HL-60/S4 treated with phorbol 12-myristate 13-acetate at 8.2 ng/mL for 4 days and 3 days (cell line): ENCODE measurements around the gene RILPL1.
"Not testable (repeated sequence)": the region's sequence is repeated elsewhere in the genome, so short reads cannot be mapped to it uniquely, and the experiment has no call there.

Source experiments
- in situ Hi-C: fragments of 300-500 bp; cut with MboI; formaldehyde crosslinking; loops from 2 replicates; pipeline ENCODE4 v1.15.0; 2022; ENCODE audit warnings: low sequenced_read_pairs

RILPL1 gene, protein sequence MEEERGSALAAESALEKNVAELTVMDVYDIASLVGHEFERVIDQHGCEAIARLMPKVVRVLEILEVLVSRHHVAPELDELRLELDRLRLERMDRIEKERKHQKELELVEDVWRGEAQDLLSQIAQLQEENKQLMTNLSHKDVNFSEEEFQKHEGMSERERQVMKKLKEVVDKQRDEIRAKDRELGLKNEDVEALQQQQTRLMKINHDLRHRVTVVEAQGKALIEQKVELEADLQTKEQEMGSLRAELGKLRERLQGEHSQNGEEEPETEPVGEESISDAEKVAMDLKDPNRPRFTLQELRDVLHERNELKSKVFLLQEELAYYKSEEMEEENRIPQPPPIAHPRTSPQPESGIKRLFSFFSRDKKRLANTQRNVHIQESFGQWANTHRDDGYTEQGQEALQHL

DNA sequence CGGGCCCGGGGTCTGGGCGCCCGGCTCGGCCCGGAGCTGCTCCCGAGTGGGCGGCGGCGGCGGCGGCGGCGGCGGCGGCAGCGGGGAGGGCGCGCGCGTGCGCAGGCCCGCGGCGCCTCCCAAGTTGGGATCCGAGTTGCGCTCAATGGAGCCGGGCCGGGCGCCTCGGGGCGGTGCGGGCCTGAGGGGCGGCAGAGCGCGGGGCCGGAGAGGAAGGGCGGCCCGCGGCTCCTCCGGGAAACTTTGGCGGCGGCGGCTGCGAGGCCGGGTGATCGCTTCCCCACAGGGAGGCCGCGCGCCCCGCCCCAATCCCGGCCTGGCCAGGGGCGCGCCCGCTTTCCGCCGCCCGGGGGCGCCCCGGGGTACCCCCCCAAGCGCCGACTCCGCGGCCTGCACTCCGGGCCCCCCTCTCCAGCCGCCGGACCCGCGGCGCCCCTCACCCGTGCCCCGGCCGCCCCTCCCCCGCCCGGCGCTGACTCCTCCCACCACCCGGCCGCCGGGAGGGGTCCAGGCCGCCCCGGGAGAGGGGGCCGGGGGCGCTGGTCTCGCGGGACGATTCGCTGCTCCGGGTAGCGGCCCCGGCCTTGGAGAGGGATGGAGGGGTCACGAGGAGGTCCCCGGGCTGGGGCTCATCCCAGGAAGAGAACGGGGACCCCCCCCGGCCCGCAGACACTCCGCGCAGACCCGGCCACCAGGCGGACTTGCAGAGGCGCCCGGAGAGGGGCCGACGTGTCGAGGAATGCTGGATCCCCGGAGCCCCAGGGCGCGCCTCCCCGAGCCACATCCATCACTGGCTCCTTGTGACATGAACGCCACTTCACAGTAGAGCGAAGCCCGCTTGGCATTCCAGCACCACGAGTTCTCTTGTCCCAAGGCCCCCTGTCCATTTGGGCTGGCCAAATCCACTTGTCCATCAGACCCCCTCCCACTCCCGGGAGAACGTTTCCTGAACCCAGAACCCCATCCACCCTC is at the start of gene RILPL1:
RILPL1 (minus strand) TSS at position 48 of the 972 bp plus-strand sequence. CDS start 237 bp downstream, outside the sequence.
- in situ Hi-C loops: no loop called here

DNA sequence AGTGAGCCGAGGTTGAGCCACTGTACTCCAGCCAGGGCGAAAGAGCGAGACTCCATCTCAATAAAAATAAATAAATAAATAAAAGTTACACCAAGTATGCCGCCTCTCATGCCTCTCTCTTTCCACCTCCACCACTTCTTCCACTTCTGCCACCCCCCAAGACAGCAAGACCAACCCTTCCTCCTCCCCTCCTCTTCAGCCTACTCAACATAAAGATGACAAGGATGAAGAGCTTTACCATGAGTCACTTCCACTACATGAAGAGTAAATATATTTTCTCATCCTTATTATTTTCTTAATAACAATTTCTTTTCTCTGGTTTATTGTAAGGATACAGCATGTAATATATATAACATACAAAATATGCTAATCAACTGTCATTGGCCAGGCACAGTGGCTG is 47.3 kb upstream of the RILPL1 start:
- in situ Hi-C loops: no loop called here

DNA sequence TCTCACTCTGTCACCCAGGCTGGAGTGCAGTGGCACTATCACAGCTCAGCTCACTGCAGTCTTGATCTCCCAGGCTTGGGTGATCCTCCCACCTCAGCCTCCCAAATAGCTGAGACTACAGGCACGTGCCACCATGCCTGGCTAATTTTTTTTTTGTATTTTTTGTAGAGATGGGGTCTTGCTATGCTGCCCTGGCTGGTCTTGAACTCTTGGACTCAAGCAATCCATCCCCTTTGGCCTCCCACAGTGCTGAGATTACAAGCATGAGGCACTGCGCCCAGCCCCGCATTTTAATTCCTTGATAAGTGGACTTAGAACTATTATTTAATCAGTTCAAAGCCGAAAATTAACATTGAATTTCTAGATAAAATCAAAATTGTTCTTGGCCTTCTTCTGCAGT is 45.3 kb upstream of the RILPL1 start:
- in situ Hi-C loops: not testable (repeated sequence)

DNA sequence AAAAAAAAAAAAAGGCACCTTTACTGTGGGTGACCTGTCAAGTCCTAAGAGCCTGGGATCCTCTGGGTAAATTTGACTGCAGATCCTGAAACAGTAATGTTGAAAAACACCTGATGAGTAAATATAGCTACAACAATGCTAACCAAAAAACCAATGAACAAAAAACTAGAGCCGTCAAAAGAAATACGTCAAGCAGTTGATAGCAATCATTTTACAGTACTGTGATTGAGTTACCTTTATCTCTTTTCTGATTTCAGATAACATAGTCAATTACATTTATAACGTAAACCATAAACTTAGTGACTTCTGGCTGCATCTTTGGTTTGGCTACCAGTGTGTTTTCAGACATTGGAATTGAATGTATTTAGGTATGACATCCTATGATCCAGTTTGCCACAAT is 44.7 kb upstream of the RILPL1 start:
- in situ Hi-C loops: no loop called here

DNA sequence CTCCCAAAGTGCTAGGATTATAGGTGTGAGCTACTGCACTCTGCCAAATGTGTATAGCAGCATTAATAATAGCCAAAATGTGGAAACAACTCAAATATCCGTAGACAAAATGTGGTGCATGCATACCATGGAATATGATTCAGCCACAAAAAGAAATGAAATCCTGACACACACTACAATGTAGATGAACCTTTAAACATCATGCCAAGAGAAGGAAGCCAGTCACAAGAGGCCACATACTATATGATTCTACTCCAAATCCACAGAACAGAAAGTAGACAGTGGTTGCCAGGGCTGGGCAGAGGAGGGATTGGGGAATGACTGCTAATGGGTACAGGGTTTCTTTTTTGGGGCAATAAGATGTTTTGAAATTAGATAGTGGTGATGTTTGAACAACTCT is 43.1 kb upstream of the RILPL1 start:
- in situ Hi-C loops: no loop called here

DNA sequence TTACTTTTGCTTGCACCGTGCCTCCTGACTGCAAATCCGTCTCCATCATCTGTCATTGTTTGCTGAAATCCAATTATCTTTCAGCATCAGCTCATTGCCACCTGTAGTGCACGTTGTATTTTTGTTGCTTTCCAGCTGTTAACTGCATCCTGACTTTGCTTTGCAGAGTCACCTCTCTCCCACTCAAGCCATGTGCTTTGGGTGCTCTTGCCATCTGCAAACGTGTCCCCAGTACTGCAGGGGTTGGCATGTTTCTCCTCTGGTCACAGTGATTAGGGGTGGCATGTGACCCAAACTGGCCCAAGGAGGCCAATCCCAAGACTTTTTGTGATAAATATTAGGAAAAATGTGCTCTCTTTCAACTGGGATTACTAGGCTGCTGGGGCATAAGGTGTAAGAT is 40.4 kb upstream of the RILPL1 start:
- in situ Hi-C loops: no loop called here

DNA sequence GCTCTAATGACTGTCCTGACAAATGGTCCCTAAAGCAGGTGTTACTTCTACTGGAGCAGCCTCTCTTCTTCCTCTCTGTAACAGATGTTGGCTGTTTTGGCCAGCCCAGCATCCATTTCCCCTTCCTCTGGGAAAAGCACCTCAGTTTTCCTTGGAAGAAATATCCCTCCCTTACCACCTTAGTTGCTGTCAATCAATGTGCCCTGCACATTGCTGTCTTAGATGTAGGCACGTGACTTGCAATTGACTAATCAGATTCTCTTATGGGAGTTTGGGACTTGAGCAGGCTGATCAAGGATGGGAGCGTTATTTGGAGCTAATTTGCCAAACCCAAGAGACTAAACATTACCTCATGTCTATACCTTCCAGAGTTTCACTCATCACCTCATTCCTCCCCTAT is 38.9 kb upstream of the RILPL1 start:
- in situ Hi-C loops: no loop called here

DNA sequence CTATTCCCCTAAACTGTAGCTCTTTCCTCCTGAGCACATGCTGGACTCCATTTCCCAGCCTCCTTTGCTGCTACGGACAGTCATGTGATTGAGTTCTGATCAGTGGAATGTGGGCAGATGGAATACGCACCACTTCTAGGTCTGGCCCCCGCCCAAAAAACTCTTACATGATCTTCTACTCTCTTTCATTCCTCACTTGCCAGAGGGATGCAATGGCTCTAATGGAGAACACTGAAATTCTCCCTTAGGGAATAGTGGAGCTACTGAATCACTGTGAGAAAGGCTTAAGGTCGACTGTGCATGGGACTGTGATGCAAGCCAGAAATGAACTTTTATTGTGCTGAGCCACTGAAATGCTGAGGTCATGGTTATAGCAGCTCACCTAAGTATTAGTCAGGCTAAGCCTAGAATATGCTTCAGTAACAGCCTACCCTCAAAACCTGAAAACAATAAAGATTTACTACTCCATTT is 37.9 kb upstream of the RILPL1 start:
- in situ Hi-C loops: no loop called here

DNA sequence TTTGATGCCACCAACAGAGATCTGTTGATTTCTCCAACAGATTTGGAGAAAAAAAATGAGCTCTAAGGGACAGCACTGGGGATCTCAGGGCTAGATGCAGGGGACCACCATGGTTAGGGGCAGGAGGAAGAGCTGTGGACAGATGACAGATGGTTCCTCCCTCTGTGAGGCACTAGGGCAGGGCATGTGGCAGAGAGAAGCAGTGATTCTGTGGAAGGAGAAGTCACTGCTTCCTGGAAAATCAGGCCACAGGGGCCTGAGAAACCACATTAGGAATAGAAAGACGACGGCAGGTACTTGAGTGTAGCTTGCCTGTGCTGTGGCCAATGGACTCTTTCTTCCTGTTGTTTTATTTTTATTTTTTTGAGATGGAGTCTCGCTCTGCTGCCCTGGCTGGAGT is 25.9 kb upstream of the RILPL1 start:
- in situ Hi-C loops: no loop called here

DNA sequence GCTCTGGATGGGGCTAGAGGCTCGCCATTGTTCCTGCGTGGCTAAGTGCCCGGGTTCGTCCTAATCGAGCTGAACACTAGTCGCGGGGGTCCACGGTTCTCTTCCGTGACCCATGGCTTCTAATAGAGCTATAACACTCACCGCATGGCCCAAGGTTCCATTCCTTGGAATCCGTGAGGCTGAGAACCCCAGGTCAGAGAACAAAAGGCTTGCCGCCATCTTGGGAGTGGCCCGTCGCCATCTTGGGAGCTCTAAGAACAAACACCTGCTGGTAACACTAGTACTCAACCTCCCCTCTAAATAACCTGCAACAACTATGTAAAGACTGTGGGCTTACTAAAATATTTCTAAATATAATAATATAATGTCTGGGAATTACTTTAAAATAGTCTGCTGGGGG is 25.0 kb upstream of the RILPL1 start:
- in situ Hi-C loops: not testable (repeated sequence)

DNA sequence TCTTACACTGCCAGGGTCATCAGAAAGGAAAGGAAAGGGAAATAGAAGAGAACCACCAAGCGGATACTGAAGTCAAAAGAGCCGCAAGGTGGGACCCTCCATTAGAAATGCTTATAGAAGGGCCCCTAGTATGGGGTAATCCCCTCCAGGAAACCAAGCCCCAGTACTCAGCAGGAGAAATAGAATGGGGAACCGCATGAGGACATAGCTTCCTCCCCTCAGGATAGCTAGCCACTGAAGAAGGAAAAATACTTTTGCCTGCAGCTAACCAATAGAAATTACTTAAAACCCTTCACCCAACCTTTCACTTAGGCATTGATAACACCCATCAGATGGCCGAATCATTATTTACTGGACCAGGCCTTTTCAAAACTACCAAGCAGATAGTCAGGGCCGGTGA is 21.3 kb upstream of the RILPL1 start:
- in situ Hi-C loops: not testable (repeated sequence)

DNA sequence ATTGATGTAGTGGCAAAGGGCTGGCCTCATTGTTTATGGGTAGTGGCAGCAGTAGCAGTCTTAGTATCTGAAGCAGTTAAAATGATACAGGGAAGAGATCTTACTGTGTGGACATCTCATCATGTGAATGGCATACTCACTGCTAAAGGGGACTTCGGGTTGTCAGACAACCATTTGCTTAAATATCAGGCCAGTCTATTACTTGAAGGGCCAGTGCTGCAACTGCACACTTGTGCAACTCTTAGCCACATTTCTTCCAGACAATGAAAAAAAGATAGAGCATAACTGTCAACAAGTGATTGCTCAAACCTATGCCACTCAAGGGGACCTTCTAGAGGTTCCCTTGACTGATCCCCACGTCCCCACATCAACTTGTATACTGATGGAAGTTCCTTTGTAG is 20.6 kb upstream of the RILPL1 start:
- in situ Hi-C loops: not testable (repeated sequence)

DNA sequence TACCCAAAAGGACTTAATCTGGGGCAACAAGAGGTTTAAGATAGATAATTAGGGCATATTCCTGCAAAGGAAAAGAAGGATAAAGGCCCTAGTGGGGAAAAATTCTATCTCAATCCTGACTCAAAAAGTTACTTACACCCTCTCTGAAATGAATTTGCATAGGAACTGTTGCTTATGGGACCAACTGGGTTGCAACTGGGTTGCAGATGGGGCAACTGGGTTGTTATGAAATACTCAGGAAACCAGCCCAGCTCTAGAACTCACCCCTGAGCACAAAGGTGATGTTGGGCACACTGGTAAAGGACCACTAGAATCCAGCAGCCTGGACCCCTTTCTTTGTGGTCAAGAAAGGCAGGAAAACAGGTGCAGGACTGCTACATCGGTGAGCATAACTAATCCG is 17.2 kb upstream of the RILPL1 start:
- in situ Hi-C loops: no loop called here

DNA sequence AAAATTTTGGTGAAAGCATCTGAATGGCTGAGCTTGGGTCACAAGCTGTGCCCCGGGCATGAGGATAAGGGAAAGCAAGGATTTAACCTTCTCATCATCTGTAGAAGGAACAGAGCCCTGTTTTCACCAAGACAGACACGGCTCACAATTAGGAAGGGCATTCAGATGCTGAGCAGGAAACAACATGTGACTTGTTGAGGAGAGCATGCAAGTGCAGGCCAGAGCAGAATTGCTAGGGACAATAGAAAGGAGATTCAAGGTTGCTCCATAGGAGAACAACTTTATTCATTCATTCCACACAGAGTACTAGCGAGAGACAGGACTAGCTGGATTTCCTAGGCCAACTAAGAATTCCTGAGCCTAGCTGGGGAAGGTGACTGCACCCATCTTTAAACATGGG is 14.6 kb upstream of the RILPL1 start:
- in situ Hi-C loops: no loop called here

DNA sequence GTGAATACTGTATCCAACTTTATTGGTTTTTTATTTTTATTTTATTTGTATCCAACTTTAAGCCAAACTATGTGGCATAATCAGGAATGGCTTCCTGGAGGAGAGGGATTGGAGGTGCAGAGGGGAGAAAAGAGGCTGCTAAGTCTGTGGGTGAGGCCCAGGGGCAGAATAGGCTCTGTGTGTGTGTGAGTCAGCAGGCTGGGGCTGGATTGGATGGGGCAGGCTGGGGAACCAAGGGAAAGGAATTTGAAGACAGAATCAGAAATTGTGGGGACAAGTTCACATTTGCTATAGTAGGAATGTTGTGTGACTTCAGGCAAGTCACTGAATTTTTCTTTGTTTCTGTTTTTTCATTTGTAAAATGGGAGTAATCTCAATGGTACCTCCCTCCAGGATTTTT is 12.8 kb upstream of the RILPL1 start:
- in situ Hi-C loops: no loop called here

DNA sequence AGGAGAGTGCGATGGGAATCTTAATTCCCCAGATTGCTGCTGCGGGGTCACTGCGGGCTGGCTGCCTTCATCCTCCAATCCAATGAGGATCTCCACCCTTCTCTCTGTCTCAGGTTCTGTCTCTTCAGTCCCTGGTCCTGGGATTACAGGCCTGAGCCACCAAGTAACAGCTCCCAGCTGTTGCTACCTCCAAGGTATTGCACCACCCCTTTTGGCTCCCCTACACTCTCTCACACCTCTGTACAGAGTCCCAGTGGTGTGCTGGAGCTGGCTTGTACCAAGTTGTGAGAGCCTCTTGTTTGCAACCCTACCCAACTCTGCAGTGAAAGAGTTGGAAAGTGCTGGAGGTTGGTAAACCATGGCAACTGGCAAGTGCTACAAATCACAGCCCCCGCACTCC is 10.0 kb upstream of the RILPL1 start:
- in situ Hi-C loops: no loop called here

DNA sequence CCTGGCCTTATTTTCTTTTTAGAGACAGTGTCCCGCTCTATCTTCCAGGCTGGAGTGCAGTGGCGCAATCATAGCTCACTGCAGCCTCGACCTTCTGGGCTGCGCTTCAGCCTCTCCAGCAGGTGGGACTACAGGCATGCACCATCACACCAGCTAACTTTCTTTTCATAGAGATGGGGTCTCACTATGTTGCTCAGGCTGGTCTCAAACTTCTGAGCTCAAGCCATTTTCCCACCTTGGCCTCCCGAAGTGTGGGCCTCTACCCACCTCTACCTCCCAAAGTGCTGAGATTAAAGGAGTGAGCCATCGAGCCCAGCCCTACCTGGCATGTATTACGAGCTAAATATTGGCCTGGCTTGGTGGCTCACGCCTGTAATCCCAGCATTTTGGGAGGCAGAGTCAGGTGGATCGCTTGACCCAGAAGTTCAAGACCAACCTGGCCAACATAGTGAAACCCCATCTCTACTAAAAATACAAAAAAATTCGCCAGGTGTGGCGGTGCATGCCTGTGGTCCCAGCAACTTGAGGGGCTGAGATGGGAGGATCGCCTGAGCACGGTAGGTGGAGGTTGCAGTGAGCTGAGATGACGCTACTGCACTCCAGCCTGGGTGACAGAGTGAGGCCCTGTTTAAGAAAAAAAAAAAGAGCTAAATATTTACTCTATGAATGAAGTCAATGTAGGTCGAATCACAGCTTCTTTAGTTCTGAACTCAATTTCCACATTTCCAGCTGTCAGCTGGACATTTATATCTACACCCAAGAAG is 7.6 kb upstream of the RILPL1 start:
- in situ Hi-C loops: no loop called here

DNA sequence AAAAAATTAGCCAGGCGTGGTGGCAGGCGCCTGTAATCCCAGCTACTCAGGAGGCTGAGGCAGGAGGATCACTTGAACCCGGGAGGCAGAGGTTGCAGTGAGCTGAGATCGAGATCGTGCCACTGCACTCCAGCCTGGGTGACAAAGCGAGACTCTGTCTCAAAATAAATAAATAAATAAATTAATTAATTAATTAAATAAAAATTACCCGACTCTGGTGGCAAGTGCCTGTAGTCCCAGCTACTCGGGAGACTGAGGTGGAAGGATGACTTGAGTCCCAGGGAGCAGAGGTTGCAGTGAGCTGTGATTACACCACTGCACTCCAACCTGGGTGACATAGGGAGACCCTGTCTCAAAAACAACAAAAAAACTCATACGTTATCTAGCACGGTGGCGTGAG is 2.4 kb upstream of the RILPL1 start:
- in situ Hi-C loops: not testable (repeated sequence)

DNA sequence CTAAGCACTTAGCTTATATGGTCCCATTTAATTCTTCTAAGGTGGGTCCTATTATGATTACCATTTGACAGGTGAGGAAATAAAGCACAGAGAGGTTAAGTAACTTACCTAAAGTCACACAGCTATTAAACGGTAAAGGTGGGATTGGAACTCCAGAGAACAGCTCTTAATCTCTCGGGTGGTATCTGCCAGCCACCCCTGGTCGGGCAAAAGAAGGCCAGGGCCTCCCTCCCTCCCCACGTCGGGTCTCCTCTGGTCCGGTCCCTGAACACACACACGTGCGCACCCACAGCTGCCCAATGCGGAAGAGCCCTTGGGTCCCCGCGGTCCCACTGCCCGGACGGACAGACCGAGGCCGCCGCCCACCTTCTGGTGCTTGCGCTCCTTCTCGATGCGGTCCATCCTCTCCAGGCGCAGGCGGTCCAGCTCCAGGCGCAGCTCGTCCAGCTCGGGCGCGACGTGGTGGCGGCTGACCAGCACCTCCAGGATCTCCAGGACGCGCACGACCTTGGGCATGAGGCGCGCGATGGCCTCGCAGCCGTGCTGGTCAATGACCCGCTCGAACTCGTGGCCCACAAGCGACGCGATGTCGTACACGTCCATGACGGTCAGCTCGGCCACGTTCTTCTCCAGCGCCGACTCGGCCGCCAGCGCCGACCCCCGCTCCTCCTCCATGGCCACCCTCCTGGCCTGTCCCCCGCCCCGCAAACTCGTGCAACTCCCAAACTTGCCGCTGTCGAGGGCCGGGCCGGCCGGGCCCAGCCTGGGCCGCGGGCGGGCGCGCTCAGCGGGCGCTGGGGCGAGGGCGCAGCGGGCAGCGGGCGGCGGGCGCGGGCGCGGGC is 490 bp downstream of the RILPL1 start:
- in situ Hi-C loops: no loop called here

DNA sequence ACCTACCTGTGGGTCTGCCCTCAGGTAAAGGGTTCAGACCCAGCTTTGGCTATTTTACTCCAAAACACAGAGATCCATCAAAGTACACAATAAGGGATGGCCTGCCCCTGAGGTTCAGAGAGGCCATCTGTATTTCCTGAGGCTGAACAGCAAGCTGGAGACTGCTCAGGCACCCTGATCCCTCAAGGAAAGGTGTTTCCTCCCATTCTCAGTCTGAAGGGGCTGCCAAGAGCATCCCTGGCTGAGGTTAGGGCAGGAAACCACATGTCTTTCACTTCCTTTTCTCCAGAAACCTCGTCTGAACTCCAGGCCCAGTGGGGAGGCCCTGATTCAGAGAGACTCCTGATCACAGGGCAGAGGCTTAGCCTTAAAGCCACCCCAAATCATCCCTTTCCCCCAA is 1.5 kb downstream of the RILPL1 start:
- in situ Hi-C loops: no loop called here
